Ovary (tissue), 9 donors: Measurements from ENCODE around the gene VWDE. TPM values are rescaled to one million over a fixed set of nuclear protein-coding genes. Genes with fewer than 3 reads are reported as not detected.

ENCODE experiments used
- DNase-seq, 5 donors: peaks; one replicate each; pipeline ENCODE4 v3.0.0-alpha.2; 2019 to 2020
- H3K27ac ChIP-seq, 2 donors: fragments of 200-600 bp; one replicate each; pipeline versions ENCODE4 v1.5.1 to v1.8.0; 2019 to 2022
- H3K27me3 ChIP-seq: fragments of 200-600 bp; one replicate; pipeline ENCODE4 v1.8.0; 2022
- H3K36me3 ChIP-seq: fragments of 200-600 bp; sonication (generic); one replicate; pipeline ENCODE4 v1.5.1; 2019
- H3K4me1 ChIP-seq: one replicate; pipeline ENCODE4 v1.8.1; 2013; ENCODE audit warnings: mild to moderate bottlenecking, moderate library complexity; ENCODE audit not compliant: insufficient read depth
- H3K4me3 ChIP-seq: fragments of 200-600 bp; sonication (generic); one replicate; pipeline ENCODE4 v1.5.1; 2017
- H3K9me3 ChIP-seq, 2 donors: fragments of 200-600 bp in 1 of 2; sonication (generic) in 1 of 2; one replicate each; pipeline versions ENCODE4 v1.5.1 to v1.8.1; 2013 to 2019; ENCODE audit warnings: mild to moderate bottlenecking in 1 of 2, moderate library complexity in 1 of 2
- CTCF ChIP-seq, 3 donors: fragments of 450-650 bp in 2 of 3; fragments of 200-600 bp in 1 of 3; IDR thresholded peaks; one replicate each; pipeline versions ENCODE4 v1.5.1 to v1.8.0; 2016 to 2022; ENCODE audit warnings: antibody characterized with exemption in 3 of 3, mild to moderate bottlenecking in 1 of 3
- EP300 ChIP-seq: sonication (generic); formaldehyde crosslinking; IDR thresholded peaks from one replicate; pipeline ENCODE4 v1.6.1; 2017; ENCODE audit warnings: antibody characterized with exemption
- POLR2A ChIP-seq: fragments of 450-650 bp; IDR thresholded peaks from one replicate; pipeline ENCODE4 v1.6.1; 2017; ENCODE audit warnings: antibody characterized with exemption, mild to moderate bottlenecking, moderate library complexity
- WGBS, 3 donors: extraction: QIAGEN DNeasy Blood & Tissue Kit in 1 of 3; methylation state at CpG; one replicate each; pipeline versions ENCODE4 v1.1.5 to v1.1.7; 2013 to 2017; 5-methylcytosine and 5-hydroxymethylcytosine counted together
- intact Hi-C, 4 donors: fragments of 100-400 bp; cut with DNase I; formaldehyde crosslinking; loops; one replicate each; pipeline versions ENCODE4 v1.11.0 to v1.15.1; 2022 to 2023
- polyA plus RNA-seq, 2 donors: library from polyadenylated mRNA; stranded (reverse); fragments of 200-250 nt in 1 of 2; fragments of 350-450 nt in 1 of 2; fragmentation: Illumina TruSeq in 1 of 2; extraction: RNeasy Lipid Tissue Mini Kit (QIAGEN cat#74804) in 1 of 2; gene quantifications; one replicate each; pipeline ENCODE4 v1.2.3, GENCODE V29; 2013 to 2014
- total RNA-seq, 7 donors: library from RNA; depleted of rRNA in 2 of 7; stranded (reverse); fragments of >200 nt in 2 of 7; fragmentation: NEBNext Ultra II Directional in 3 of 7; extraction: Animal tissue kit (Norgen Biotek cat#: 25700) in 3 of 7; gene quantifications; one replicate each; pipeline versions ENCODE4 v1.1.0 to v1.2.4, GENCODE V29; 2016 to 2023
- donor health status: DM: no; HTN: no; CAD: no; lungs with moderate emphysema.
- donor health status: DM: no; HTN: no; CAD: no.
- donor health status: Bipolar disorder and iron deficiency.
- donor health status: DM: yes; HTN: yes; CAD: no.
- donor health status: DM: no; HTN: no; CAD: no.
- donor health status: DM: yes; HTN: yes; CAD: no.

The VWDE gene
- total and polyA plus RNA-seq, 9 donors, result 0.08 to 2.6 (median 0.55) TPM; not detected in 1

- 27 to 55% (median 35%) methylated on average over 1 of the region's 1 CpG for WGBS, 3 donors
- Histone ChIP-seq H3K9me3 (no peaks in the 10 kb centered on the region), H3K36me3 (no peaks in the 10 kb centered on the region), H3K4me1 (no peaks in the 10 kb centered on the region), H3K4me3 (no peak overlapping the region), H3K27me3 (no peaks in the 10 kb centered on the region), H3K27ac (no peak overlapping the region)
- DNase-seq, result no peak
- TF ChIP-seq POLR2A (no peak), CTCF (IDR thresholded peaks at IDR 0.05) (no peak), EP300 (no peak)
- intact Hi-C loops, result no loop called here
Observed at GRCh38 chr7:12425311-12425710, 21.6 kb upstream of the VWDE start.

- H3K4me3 ChIP-seq, result no peak overlapping the region
- no peaks in the 10 kb centered on the region for H3K36me3 ChIP-seq
- H3K4me1 ChIP-seq, result no peaks in the 10 kb centered on the region
- no peak for DNase-seq
- intact Hi-C loops, result no loop called here
- no peaks in the 10 kb centered on the region for H3K27me3 ChIP-seq
- no peak overlapping the region for H3K27ac ChIP-seq
- H3K9me3 ChIP-seq, result no peaks in the 10 kb centered on the region
- TF ChIP-seq POLR2A (no peak), EP300 (no peak), CTCF (IDR thresholded peaks at IDR 0.05) (no peak)
- WGBS, 3 donors, result 50 to 66% (median 57%) methylated on average over 12 of the region's 12 CpGs
Observed at GRCh38 chr7:12423997-12424745, 20.5 kb upstream of the VWDE start.

- Histone ChIP-seq H3K9me3 (no peaks in the 10 kb centered on the region), H3K36me3 (no peaks in the 10 kb centered on the region), H3K4me1 (no peaks in the 10 kb centered on the region), H3K4me3 (no peak overlapping the region), H3K27ac (no peak overlapping the region), H3K27me3 (no peaks in the 10 kb centered on the region)
- 30 to 41% (median 40%) methylated on average over 8 of the region's 8 CpGs for WGBS, 3 donors
- no peak for DNase-seq
- intact Hi-C loops, result no loop called here
- TF ChIP-seq POLR2A (no peak), CTCF (IDR thresholded peaks at IDR 0.05) (no peak), EP300 (no peak)
Observed at GRCh38 chr7:12423355-12423996, 19.8 kb upstream of the VWDE start.

GRCh38 chr7:12422554-12423320 is 19.1 kb upstream of the VWDE start:
- Histone ChIP-seq H3K9me3 (no peaks in the 10 kb centered on the region), H3K27ac (no peak overlapping the region), H3K27me3 (no peaks in the 10 kb centered on the region), H3K36me3 (no peaks in the 10 kb centered on the region), H3K4me1 (no peaks in the 10 kb centered on the region), H3K4me3 (no peak overlapping the region)
- intact Hi-C loops, result no loop called here
- no peak for DNase-seq
- 58 to 84% (median 79%) methylated on average over 4 of the region's 4 CpGs for WGBS, 3 donors
- TF ChIP-seq EP300, result no peak
- no peak for TF ChIP-seq POLR2A
- TF ChIP-seq CTCF (IDR thresholded peaks at IDR 0.05), result no peak
